ENCODE results near the gene SPIRE2. TPM values are rescaled to one million over a fixed set of nuclear protein-coding genes. Genes with fewer than 3 reads are reported as not detected.
"Not testable (repeated sequence)": the region's sequence is repeated elsewhere in the genome, so short reads cannot be mapped to it uniquely, and the experiment has no call there.

Gene SPIRE2
- total RNA-seq, 1 experiment from 2014 or later, result 21.7 TPM

- H3K27me3 ChIP-seq (ENCODE audit: control insufficient read depth, insufficient read depth, low read length), result no peaks in the 10 kb centered on the region
- H3K9me3 ChIP-seq (ENCODE audit: control insufficient read depth, insufficient read depth, low read depth, low read length), result no peaks in the 10 kb centered on the region
- peaks cover 2% of the 10 kb centered on the region; the same call in 1 of the 2 replicates for H3K36me3 ChIP-seq (ENCODE audit: control insufficient read depth, insufficient read depth, low read length)
- no peak overlapping the region for H3K4me3 ChIP-seq (ENCODE audit: low read depth in 2 of 2, low read length in 2 of 2)
- DNase-seq (ENCODE audit: low read depth, low spot score), result no peak
- no peaks in the 10 kb centered on the region for H3K4me1 ChIP-seq (ENCODE audit: control insufficient read depth, insufficient read depth, low read length)
- H3K27ac ChIP-seq (ENCODE audit: low read length), result no peak overlapping the region
- no TSS peak for BruUV-seq (replicated peaks)
- ChIA-PET CTCF (no interaction called here), POLR2A (no interaction called here)
- no peak for ATAC-seq
- in situ Hi-C loops (cut with HindIII; ENCODE audit: low pct_unique_long_range_greater_than_20kb, low sequenced_read_pairs) (no loop called here), intact Hi-C loops (cut with micrococcal nuclease; ENCODE audit: unreplicated experiment) (no loop called here)
- TF ChIP-seq TCF7L2 (IDR thresholded peaks at IDR 0.05; ENCODE audit: low read depth, low read length), result no peak
- TF ChIP-seq POLR2AphosphoS5 (IDR thresholded peaks at IDR 0.05; ENCODE audit: low read depth, low read length), result no peak
- TF ChIP-seq CTCF (IDR thresholded peaks at IDR 0.05), result no peak
- TF ChIP-seq SIN3A (IDR thresholded peaks at IDR 0.05; ENCODE audit: borderline replicate concordance, insufficient read depth, low read depth, low read length), result no peak
- no peak for TF ChIP-seq REST (IDR thresholded peaks at IDR 0.05; ENCODE audit: insufficient read depth in 1 of 2, low read depth in 2 of 2, low read length in 1 of 2)
Measured at GRCh38 chr16:89782489-89782888, 45.8 kb upstream of the SPIRE2 start.

GRCh38 chr16:89783952-89784351 lies 44.3 kb upstream of the SPIRE2 start:
- H3K4me1 ChIP-seq (ENCODE audit: control insufficient read depth, insufficient read depth, low read length); in situ Hi-C loops (cut with HindIII; ENCODE audit: low pct_unique_long_range_greater_than_20kb, low sequenced_read_pairs); intact Hi-C loops (cut with micrococcal nuclease; ENCODE audit: unreplicated experiment); POLR2A ChIA-PET; ATAC-seq; BruUV-seq (replicated peaks); H3K36me3 ChIP-seq (ENCODE audit: control insufficient read depth, insufficient read depth, low read length); H3K9me3 ChIP-seq (ENCODE audit: control insufficient read depth, insufficient read depth, low read depth, low read length); DNase-seq (ENCODE audit: low read depth, low spot score); H3K4me3 ChIP-seq (ENCODE audit: low read depth in 2 of 2, low read length in 2 of 2); H3K27me3 ChIP-seq (ENCODE audit: control insufficient read depth, insufficient read depth, low read length); CTCF ChIA-PET; H3K27ac ChIP-seq (ENCODE audit: low read length): not testable (repeated sequence)

GRCh38 chr16:89784406-89784805 lies 43.9 kb upstream of the SPIRE2 start:
- intact Hi-C loops (cut with micrococcal nuclease; ENCODE audit: unreplicated experiment), result no loop called here
- ATAC-seq (no peak), DNase-seq (ENCODE audit: low read depth, low spot score) (no peak)
- POLR2A ChIA-PET, result no interaction called here
- H3K9me3 ChIP-seq (ENCODE audit: control insufficient read depth, insufficient read depth, low read depth, low read length), result no peaks in the 10 kb centered on the region
- H3K4me3 ChIP-seq (ENCODE audit: low read depth in 2 of 2, low read length in 2 of 2), result no peak overlapping the region
- no TSS peak for BruUV-seq (replicated peaks)
- no peaks in the 10 kb centered on the region for H3K4me1 ChIP-seq (ENCODE audit: control insufficient read depth, insufficient read depth, low read length)
- CTCF ChIA-PET, result no interaction called here
- H3K36me3 ChIP-seq (ENCODE audit: control insufficient read depth, insufficient read depth, low read length), result no peaks in the 10 kb centered on the region; the same call in 1 of the 2 replicates
- in situ Hi-C loops (cut with HindIII; ENCODE audit: low pct_unique_long_range_greater_than_20kb, low sequenced_read_pairs), result no loop called here
- H3K27ac ChIP-seq (ENCODE audit: low read length), result no peak overlapping the region
- H3K27me3 ChIP-seq (ENCODE audit: control insufficient read depth, insufficient read depth, low read length), result no peaks in the 10 kb centered on the region
- TF ChIP-seq POLR2AphosphoS5 (IDR thresholded peaks at IDR 0.05; ENCODE audit: low read depth, low read length), result no peak
- no peak for TF ChIP-seq REST (IDR thresholded peaks at IDR 0.05; ENCODE audit: insufficient read depth in 1 of 2, low read depth in 2 of 2, low read length in 1 of 2)
- no peak for TF ChIP-seq CTCF (IDR thresholded peaks at IDR 0.05)
- no peak for TF ChIP-seq SIN3A (IDR thresholded peaks at IDR 0.05; ENCODE audit: borderline replicate concordance, insufficient read depth, low read depth, low read length)
- no peak for TF ChIP-seq TCF7L2 (IDR thresholded peaks at IDR 0.05; ENCODE audit: low read depth, low read length)

All from Panc1 (cell line).